IMR-90 (cell line): ENCODE data around the gene SP2. TPM values are rescaled to one million over a fixed set of nuclear protein-coding genes. Genes with fewer than 3 reads are reported as not detected.

Experiments used
- ATAC-seq: fragments of 200-7000 bp; cut with Tn5 transposase; 2 replicates; pipeline ENCODE4 v1.9.1; 2020; ENCODE audit warnings: low read depth, mild to moderate bottlenecking, moderate library complexity
- BruUV-seq: library from RNA; stranded (reverse); fragments of 400-500 nt; replicated peaks from 2 replicates; lab custom pipeline; 2021; lab: Mats Ljungman, UMichigan
- CTCF ChIA-PET: fragments of 300-600 bp; formaldehyde crosslinking; extraction: SDS; loops from one replicate; lab custom pipeline; 2021; ENCODE audit warnings: antibody characterized with exemption; lab: Yijun Ruan, JAX
- POLR2A ChIA-PET: fragments of 300-600 bp; sonication (Branson Sonifier 250); formaldehyde crosslinking; loops from one replicate; lab custom pipeline; 2022; ENCODE audit warnings: antibody characterized with exemption; ENCODE audit not compliant: unreplicated experiment; lab: Charles Lee
- DNase-seq: peaks from one replicate; pipeline ENCODE4 v3.0.0; 2013
- H2AFZ ChIP-seq: replicated peaks from 2 replicates; pipeline ENCODE3; 2013; ENCODE audit warnings: low read length, mild to moderate bottlenecking; ENCODE audit not compliant: poor library complexity
- H2AK5ac ChIP-seq: 2 replicates; pipeline ENCODE4 v1.6.1; 2013; ENCODE audit warnings: low read depth, low read length, inconsistent platforms
- H2AK9ac ChIP-seq: replicated peaks from 2 replicates; pipeline ENCODE3; 2013; ENCODE audit warnings: mild to moderate bottlenecking, low read depth, low read length, moderate library complexity; ENCODE audit not compliant: poor library complexity
- H2BK120ac ChIP-seq: 2 replicates; pipeline ENCODE4 v1.6.1; 2013; ENCODE audit warnings: low read depth, low read length, inconsistent platforms
- H2BK15ac ChIP-seq: 3 replicates; pipeline ENCODE4 v1.6.1; 2013; ENCODE audit warnings: low read depth, low read length, inconsistent platforms
- H2BK20ac ChIP-seq: 2 replicates; pipeline ENCODE4 v1.6.1; 2013; ENCODE audit warnings: low read depth, mild to moderate bottlenecking, inconsistent platforms, low read length, moderate library complexity
- H2BK5ac ChIP-seq: 2 replicates; pipeline ENCODE4 v1.6.1; 2013; ENCODE audit warnings: mild to moderate bottlenecking, low read depth, low read length, inconsistent platforms; ENCODE audit not compliant: poor library complexity, severe bottlenecking
- H3K14ac ChIP-seq: replicated peaks from 2 replicates; pipeline ENCODE4 v1.6.1; 2013; ENCODE audit warnings: low read depth, low read length, inconsistent platforms
- H3K18ac ChIP-seq: 2 replicates; pipeline ENCODE4 v1.6.1; 2013; ENCODE audit warnings: low read depth, low read length, control low read depth
- H3K23ac ChIP-seq: 2 replicates; pipeline ENCODE4 v1.6.1; 2013; ENCODE audit warnings: low read depth, low read length, inconsistent platforms
- H3K27ac ChIP-seq: 2 replicates; pipeline ENCODE4 v1.5.1; 2013; ENCODE audit warnings: mild to moderate bottlenecking, control low read depth, low read length; ENCODE audit not compliant: insufficient read depth
- H3K27me3 ChIP-seq: 2 replicates; pipeline ENCODE4 v1.6.1; 2013; ENCODE audit warnings: low read length; ENCODE audit not compliant: control insufficient read depth, insufficient read depth
- H3K36me3 ChIP-seq: 2 replicates; pipeline ENCODE4 v1.6.1; 2013; ENCODE audit warnings: low read length, mixed read lengths; ENCODE audit not compliant: control insufficient read depth, insufficient read depth
- H3K4ac ChIP-seq: 2 replicates; pipeline ENCODE4 v1.6.1; 2013; ENCODE audit warnings: low read depth, low read length, inconsistent platforms
- H3K4me1 ChIP-seq: 2 replicates; pipeline ENCODE4 v1.6.1; 2013; ENCODE audit warnings: low read length, mixed read lengths; ENCODE audit not compliant: control insufficient read depth, insufficient read depth
- H3K4me2 ChIP-seq: 2 replicates; pipeline ENCODE4 v1.6.1; 2013; ENCODE audit warnings: low read depth, mild to moderate bottlenecking, control low read depth, low read length, moderate library complexity
- H3K4me3 ChIP-seq: 2 replicates; pipeline ENCODE4 v1.5.1; 2013; ENCODE audit warnings: low read depth, mild to moderate bottlenecking, control low read depth, low read length, moderate library complexity; ENCODE audit not compliant: insufficient read depth
- H3K56ac ChIP-seq: 2 replicates; pipeline ENCODE4 v1.6.1; 2013; ENCODE audit warnings: low read length, inconsistent platforms; ENCODE audit not compliant: insufficient read depth; ENCODE audit errors: extremely low read depth
- H3K79me1 ChIP-seq, 2 experiments: 2 replicates each; pipeline ENCODE4 v1.6.1; 2013; ENCODE audit warnings: low read length in 2 of 2, inconsistent platforms in 1 of 2, low read depth in 1 of 2
- H3K9ac ChIP-seq: 2 replicates; pipeline ENCODE4 v1.6.1; 2013; ENCODE audit warnings: low read depth, low read length, control low read depth
- H3K9me1 ChIP-seq: 2 replicates; pipeline ENCODE4 v1.6.1; 2013; ENCODE audit warnings: low read length, inconsistent platforms; ENCODE audit not compliant: insufficient read depth
- H3K9me3 ChIP-seq: 2 replicates; pipeline ENCODE4 v1.6.1; 2013; ENCODE audit warnings: low read length; ENCODE audit not compliant: control insufficient read depth, insufficient read depth
- H4K20me1 ChIP-seq: 2 replicates; pipeline ENCODE4 v1.6.1; 2013; ENCODE audit warnings: low read length, inconsistent platforms; ENCODE audit not compliant: insufficient read depth
- H4K5ac ChIP-seq: 2 replicates; pipeline ENCODE4 v1.6.1; 2013; ENCODE audit warnings: mild to moderate bottlenecking, low read depth, low read length, control low read depth
- H4K8ac ChIP-seq, 2 experiments: 2 replicates each; pipeline ENCODE4 v1.6.1; 2013; ENCODE audit warnings: low read depth in 2 of 2, low read length in 2 of 2, control low read depth in 1 of 2, inconsistent platforms in 1 of 2
- H4K91ac ChIP-seq: 2 replicates; pipeline ENCODE4 v1.6.1; 2013; ENCODE audit warnings: low read depth, low read length, inconsistent platforms; ENCODE audit not compliant: insufficient read depth
- CEBPB ChIP-seq: IDR thresholded peaks from 2 replicates; pipeline ENCODE4 v1.6.1; 2012; ENCODE audit warnings: low read depth, low read length, improper control_type of control experiment
- ELK1 ChIP-seq: fragments of 150-350 bp; IDR thresholded peaks from 2 replicates; pipeline ENCODE4 v1.6.1; 2016; ENCODE audit warnings: low read depth, mild to moderate bottlenecking, low read length, moderate library complexity, borderline replicate concordance
- MAFK ChIP-seq: IDR thresholded peaks from 2 replicates; pipeline ENCODE4 v1.6.1; 2012; ENCODE audit warnings: low read depth, low read length, improper control_type of control experiment
- MAZ ChIP-seq: IDR thresholded peaks from 2 replicates; pipeline ENCODE4 v1.6.1; 2012; ENCODE audit warnings: low read depth, mild to moderate bottlenecking, low read length, improper control_type of control experiment, moderate library complexity, borderline replicate concordance
- MXI1 ChIP-seq: IDR thresholded peaks from 2 replicates; pipeline ENCODE4 v1.6.1; 2012; ENCODE audit warnings: low read depth, mild to moderate bottlenecking, low read length, moderate library complexity, borderline replicate concordance
- RCOR1 ChIP-seq: IDR thresholded peaks from 2 replicates; pipeline ENCODE4 v1.6.1; 2012; ENCODE audit warnings: mild to moderate bottlenecking, low read length, improper control_type of control experiment; ENCODE audit not compliant: insufficient replicate concordance
- RFX5 ChIP-seq: IDR thresholded peaks from 2 replicates; pipeline ENCODE4 v1.8.0; 2012; ENCODE audit warnings: low read depth, mild to moderate bottlenecking, low read length, moderate library complexity
- SMC3 ChIP-seq: fragments of 150-350 bp; IDR thresholded peaks from 2 replicates; pipeline ENCODE4 v1.6.1; 2016; ENCODE audit warnings: low read depth, mild to moderate bottlenecking, antibody characterized with exemption, low read length, moderate library complexity
- WGBS, 2 experiments: methylation state at CpG; one replicate each; pipeline versions ENCODE4 v1.1.5 to v1.1.7; 2013; ENCODE audit warnings: missing lambda C conversion rate in 2 of 2; ENCODE audit not compliant: insufficient read length in 1 of 2; ENCODE audit errors: extremely low coverage in 2 of 2; 5-methylcytosine and 5-hydroxymethylcytosine counted together
- dilution Hi-C: fragments of 300-500 bp; cut with HindIII; formaldehyde crosslinking; loops from one replicate; pipeline ENCODE4 v1.14.3; 2018; ENCODE audit warnings: low sequenced_read_pairs; ENCODE audit not compliant: unreplicated experiment
- in situ Hi-C: fragments of 300-500 bp; cut with MboI; formaldehyde crosslinking; loops from 3 replicates; pipeline ENCODE4 v1.14.3; 2019; ENCODE audit warnings: low sequenced_read_pairs, inconsistent platforms, mixed read lengths
- intact Hi-C: fragments of 100-400 bp; cut with micrococcal nuclease; formaldehyde crosslinking; loops from 2 replicates; pipeline ENCODE4 v1.10.0; 2022
- polyA plus RNA-seq, 3 experiments: library from polyadenylated mRNA; depleted of rRNA; stranded (reverse); fragments of >200 nt; gene quantifications; 2 replicates each; pipeline ENCODE4 v1.2.3, GENCODE V29; 2012; ENCODE audit warnings: low replicate concordance in 1 of 3
- total RNA-seq: library from RNA; depleted of rRNA; stranded (reverse); fragments of >200 nt; gene quantifications from 2 replicates; pipeline ENCODE4 v1.2.3, GENCODE V29; 2012

The SP2 gene
- total and polyA plus RNA-seq, 2 of the 4 experiments (the other 2 are of a cell fraction), result 0.72 to 13.8 TPM

- Histone ChIP-seq H4K8ac (no peak overlapping the region), H2BK20ac (no peak overlapping the region), H2AK9ac (peak overlapping the region; percentile 11), H2BK120ac (no peak overlapping the region), H3K9me1 (no peaks in the 10 kb centered on the region), H3K56ac (no peak overlapping the region), H3K27me3 (no peaks in the 10 kb centered on the region; the same call in 1 of the 2 replicates), H3K27ac (no peak overlapping the region), H2BK5ac (no peak overlapping the region), H3K79me1 (peaks cover 0 to 5% of the 10 kb centered on the region in 2 experiments; a peak in 1 of 4 replicates), H4K91ac (no peak overlapping the region), H3K9me3 (no peaks in the 10 kb centered on the region), H3K4me2 (no peak overlapping the region), H4K20me1 (no peaks in the 10 kb centered on the region), H3K4me1 (peaks cover 8% of the 10 kb centered on the region), H3K23ac (no peak overlapping the region), H3K36me3 (no peaks in the 10 kb centered on the region), H3K4ac (no peak overlapping the region), H2BK15ac (no peak overlapping the region), H2AK5ac (no peak overlapping the region), H3K4me3 (no peak overlapping the region), H3K14ac (no peak overlapping the region), H3K9ac (no peak overlapping the region), H3K18ac (no peak overlapping the region), H4K5ac (no peak overlapping the region), H2AFZ (peak overlapping the region; percentile 37)
- DNase-seq (no peak), ATAC-seq (no peak)
- in situ Hi-C loops, result no loop called here
- dilution Hi-C loops, result no loop called here
- intact Hi-C loops, result no loop called here
- WGBS, 2 experiments, result 62% methylated on average over 4 of the region's 12 CpGs; no CpG with 5 or more reads in 1 of the 2 experiments
- ChIA-PET POLR2A (no interaction called here), CTCF (interaction anchor here (0.9 to 1.3 kb wide), 2 partner anchors 18 to 66 kb away, joined by 3 to 4 read pairs; partner anchors contain the start of gene CDK5RAP3)
- no TSS peak for BruUV-seq
- TF ChIP-seq RFX5, result no peak
- no peak for TF ChIP-seq SMC3
- TF ChIP-seq ELK1, result no peak
- TF ChIP-seq CEBPB, result no peak
- TF ChIP-seq MAFK, result no peak
- no peak for TF ChIP-seq MXI1
- no peak for TF ChIP-seq RCOR1
- TF ChIP-seq MAZ, result no peak
Measured at GRCh38 chr17:47952171-47953021, 56.4 kb downstream of the SP2 start.
